Fibroblast of skin of left quadriceps (primary cell): ENCODE data around the gene ACAT2.
"Not testable (repeated sequence)": the region's sequence is repeated elsewhere in the genome, so short reads cannot be mapped to it uniquely, and the experiment has no call there.

Experiments
- DNase-seq, 2 experiments: peaks; one replicate each; pipeline ENCODE4 v3.0.0-alpha.2; 2013; ENCODE audit warnings: low read depth in 2 of 2

The ACAT2 gene

DNA sequence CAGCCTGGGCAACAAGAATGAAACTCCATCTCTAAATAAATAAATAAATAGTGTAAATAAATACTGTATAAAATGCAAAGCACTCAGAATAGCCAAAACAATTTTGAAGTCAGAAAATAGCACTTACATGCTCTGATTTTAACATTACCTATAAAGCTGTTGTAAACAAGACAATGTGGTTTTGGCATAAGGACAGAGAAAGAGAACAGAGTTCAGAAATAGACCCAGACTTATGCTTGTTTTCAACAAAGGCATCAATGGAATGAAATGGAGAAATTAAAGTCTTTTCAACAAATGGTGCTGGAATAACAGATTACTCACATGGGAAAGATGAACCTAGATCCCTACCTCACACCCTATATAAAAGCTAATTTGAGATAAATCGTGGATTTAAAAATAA is 10.4 kb downstream of the ACAT2 start:
- DNase-seq: no peak

DNA sequence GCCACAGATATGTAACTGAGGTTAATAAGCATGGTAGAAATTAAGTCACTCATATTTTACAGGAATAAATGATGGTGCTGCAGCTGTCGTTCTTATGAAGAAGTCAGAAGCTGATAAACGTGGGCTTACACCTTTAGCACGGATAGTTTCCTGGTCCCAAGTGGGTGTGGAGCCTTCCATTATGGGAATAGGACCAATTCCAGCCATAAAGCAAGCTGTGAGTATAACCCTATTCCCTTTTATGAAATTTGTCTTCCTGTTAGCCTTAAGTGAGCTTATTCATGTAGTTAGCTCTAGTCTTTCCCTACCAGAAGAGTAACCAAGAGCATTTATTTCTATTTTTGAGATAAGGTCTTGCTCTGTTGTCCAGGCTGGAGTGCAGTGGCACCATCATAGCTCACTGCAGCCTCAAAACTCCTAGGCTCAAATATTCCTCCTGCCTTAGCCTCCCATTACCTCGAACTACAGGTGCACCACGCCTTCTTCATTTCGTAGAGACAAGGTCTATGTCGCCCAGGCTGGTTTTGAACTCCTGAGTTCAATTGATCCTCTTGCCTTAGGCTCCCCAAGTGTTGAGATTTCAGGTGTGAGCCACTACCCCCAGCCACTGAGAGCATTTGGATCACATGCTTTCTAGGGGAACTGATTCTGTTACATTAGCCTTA is 15.5 kb downstream of the ACAT2 start:
- DNase-seq: no peak

DNA sequence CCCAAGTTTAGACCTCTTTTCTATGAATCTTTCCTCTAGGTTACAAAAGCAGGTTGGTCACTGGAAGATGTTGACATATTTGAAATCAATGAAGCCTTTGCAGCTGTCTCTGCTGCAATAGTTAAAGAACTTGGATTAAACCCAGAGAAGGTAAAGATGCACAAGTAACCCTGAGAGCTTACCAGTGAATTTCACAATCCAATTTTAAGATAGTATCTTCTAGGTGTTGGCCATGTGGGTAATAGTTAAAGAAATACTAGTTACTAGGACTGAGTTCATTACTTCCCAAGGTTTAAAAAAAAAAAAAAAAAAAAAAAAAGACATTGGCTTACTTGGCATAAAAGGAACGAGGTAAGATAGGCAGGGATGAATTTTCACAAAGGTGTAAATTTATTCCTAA is 16.3 kb downstream of the ACAT2 start:
- DNase-seq: no peak

DNA sequence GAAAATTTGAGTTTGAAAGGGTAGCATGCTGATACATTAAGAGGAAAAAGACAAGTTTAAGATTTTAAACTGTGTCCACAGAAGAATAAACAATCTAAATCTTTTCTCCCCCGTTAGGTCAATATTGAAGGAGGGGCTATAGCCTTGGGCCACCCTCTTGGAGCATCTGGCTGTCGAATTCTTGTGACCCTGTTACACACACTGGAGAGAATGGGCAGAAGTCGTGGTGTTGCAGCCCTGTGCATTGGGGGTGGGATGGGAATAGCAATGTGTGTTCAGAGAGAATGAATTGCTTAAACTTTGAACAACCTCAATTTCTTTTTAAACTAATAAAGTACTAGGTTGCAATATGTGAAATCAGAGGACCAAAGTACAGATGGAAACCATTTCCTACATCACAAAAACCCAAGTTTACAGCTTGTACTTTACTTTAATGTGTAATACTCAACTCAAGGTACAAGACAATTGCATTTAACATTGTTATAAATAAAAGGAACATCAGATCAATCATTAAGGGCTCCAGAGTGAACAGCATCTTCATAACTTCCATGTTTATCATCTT is 16.8 kb downstream of the ACAT2 start:
- no peak for DNase-seq

DNA sequence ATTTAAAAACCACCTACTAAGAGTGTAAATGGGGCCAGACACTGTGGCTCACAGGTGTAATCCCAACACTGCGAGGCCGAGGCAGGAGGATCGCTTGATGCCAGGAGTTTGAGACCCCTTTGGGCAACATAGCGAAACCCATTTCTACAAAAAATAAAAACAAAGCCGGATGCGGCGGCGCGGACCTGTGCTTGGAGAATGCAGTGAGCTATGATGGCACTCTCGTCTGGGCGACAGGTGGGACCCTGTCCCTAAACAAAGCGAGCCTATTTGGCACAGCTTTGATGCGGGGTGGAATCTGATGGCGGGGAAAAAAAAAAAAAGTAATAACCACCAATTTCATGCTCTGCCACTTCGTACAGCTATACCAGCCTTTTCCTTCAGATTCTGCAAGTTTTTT is 26.4 kb downstream of the ACAT2 start:
- no peak for DNase-seq

DNA sequence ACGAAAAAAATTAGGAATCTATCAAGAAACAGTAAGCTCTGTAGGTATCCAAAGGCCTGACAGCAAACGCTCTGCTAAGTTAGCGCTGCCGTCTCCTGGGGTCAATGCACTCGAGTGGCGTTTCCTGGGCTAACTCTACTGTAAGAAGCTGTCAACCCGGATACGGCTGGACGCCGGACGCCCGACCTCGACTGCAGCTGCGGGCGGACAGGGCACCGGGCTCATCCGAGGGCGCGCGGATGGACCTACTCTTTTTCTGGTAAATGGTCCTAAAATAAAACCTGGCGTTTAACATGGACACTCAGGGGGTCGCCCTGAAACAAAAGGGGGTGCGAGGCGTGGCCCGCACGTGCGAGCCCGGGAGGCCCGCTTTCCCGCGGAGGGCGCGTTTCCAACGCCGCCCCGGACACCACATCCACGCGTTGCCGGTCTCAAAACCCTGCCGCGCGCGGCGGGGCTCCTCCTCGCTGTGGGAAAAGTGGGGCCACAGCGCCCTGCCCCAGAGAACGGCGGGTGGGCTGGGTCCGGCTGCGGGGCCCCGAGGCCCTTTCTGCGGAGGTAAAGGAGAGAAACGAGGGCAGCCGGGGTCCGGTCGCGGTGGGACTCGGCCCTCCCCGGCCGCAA is 27.0 kb downstream of the ACAT2 start:
- no peak for DNase-seq

DNA sequence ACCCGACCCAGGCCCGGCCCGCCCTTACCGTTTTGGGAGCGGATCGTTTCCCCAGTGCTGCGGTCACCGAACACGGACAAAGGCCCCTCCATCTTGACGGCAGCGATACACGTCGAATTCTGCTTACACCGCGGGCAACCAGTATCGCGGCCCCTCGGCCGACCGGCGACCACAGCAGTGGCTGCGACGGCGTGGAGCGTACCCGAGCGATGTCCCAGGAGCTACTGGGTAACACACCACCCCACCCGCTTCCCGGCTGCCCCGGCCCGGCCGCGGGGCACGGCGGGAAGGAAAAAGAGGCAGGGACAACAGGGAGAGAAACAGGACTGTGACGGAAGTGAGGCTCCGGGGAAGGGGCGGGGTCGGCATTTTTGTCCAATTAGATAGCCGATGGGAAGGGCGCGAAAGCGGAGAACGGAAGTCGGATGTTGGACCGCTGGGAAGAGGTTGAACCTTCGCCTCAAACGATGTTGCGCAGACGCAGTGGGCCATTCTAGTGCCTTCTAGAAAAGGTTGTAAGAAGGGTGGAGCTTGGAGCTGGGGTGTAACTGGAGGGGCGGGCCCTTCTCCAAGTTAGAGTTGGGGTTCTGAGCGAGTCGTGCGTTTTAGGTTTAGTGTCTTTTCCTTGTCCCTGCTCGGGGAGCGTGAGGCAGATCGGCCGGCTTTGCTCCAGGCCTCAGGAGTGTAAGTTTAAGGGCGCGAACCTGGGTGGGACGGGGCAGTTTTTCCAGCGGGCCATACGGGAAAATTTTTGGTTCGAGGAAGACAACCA is 27.7 kb downstream of the ACAT2 start, which contains the start of gene TCP1:
Gene TCP1, minus strand, starts transcription at position 226 of the 772 bp plus-strand sequence. Its CDS starts 134 bp downstream, at position 92.
- DNase-seq: peak; percentile 99

DNA sequence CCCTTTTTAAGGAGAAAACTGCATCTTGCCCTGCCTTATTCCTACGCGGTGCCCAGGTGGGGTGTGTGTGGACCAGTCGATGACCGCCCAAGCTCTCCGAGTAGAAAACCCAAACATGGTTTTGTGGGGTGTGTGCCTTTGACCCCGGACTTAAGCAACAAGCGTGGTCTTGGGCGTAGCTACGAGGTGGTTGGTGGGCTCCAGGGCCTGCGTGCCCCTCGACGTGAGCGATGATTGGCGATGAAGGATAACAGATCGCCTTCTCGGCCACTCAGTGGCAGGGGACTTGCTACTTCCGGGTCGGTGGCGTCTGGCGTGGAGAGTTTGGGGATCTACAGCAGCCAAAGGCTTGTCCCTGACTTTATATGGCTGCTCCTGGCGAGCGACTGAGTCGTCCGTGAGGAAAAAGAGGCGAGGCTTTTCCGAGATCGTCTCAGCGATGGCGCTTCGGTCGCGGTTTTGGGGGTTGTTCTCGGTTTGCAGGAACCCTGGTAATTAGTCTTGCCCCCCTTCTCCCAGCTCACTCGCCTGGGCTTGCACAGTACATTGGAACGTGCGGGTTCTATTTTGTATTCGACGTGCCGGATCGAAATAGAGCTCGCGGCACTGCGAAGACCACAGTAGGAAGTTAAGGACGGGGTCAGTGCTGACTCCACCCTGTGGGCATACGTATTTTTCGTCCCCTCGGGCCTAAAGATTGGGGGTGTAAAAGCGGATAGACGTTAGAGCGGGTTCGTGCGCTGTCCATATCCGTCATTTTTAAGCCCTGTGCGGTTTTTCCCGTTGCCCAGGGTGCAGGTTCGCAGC is 28.5 kb downstream of the ACAT2 start, which contains the start of gene MRPL18:
Gene MRPL18, plus strand, starts transcription at position 319 of the 807 bp plus-strand sequence. Its CDS starts 121 bp downstream, at position 440.
- peak; percentile 94 for DNase-seq

DNA sequence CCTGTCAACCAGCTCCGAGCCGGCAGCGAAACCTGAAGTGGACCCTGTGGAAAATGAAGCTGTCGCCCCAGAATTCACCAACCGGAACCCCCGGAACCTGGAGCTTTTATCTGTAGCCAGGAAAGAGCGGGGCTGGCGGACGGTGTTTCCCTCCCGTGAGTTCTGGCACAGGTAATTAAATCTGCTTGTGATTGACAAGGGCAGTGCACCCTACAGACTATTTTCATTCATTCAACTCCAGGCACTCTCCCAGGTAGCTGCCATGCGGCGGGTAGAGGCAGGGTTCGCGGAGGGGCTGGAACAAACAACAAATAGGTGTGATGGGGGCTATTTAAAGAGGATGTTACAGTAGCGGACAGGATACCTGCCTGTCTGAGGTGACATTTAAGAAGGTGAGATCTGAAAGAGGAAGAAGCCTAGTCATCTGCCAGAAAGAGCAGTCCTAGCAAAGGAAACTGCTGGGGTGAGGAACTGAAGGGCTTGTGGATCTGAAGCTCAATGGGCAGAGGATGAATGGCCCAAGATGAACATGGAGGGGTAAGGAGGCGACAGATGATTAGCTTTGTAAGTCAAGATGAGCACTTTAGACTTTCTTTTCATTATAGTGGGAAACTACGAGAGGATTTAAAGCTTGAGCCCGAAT is 29.2 kb downstream of the ACAT2 start:
- no peak for DNase-seq

DNA sequence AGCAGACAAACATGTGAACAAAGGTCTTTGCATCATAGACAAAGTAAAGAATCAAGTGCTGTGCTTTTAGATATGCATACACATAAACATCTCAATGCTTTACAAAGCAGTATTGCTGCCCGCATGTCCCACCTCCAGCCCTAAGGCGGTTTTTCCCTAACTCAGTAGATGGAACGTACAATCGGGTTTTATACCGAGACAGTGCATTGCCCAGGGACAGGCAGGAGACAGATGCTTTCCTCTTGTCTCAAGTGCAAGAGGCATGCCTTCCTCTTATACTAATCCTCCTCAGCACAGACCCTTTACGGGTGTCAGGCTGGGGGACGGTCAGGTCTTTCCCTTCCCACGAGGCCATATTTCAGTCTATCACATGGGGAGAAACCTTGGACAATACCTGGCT is 33.1 kb downstream of the ACAT2 start:
- DNase-seq: not testable (repeated sequence)

DNA sequence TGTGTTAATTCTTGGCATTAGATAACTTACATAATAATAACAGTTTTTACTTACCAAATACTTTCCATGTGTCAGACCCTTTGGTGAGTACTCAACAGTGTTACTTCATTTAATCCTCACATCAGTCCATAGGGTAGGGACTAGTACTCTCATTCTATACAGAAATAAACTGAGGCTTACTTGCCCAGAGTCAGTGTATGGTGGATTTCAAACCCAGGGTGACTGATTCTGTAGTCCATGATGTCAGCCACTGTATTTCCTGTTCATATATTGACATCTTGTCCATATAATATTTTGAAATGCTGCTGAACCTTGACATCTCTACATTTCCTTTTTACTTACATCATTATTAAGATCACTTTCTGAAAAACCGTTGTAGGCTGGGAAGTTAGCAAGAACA is 35.7 kb downstream of the ACAT2 start:
- no peak for DNase-seq

DNA sequence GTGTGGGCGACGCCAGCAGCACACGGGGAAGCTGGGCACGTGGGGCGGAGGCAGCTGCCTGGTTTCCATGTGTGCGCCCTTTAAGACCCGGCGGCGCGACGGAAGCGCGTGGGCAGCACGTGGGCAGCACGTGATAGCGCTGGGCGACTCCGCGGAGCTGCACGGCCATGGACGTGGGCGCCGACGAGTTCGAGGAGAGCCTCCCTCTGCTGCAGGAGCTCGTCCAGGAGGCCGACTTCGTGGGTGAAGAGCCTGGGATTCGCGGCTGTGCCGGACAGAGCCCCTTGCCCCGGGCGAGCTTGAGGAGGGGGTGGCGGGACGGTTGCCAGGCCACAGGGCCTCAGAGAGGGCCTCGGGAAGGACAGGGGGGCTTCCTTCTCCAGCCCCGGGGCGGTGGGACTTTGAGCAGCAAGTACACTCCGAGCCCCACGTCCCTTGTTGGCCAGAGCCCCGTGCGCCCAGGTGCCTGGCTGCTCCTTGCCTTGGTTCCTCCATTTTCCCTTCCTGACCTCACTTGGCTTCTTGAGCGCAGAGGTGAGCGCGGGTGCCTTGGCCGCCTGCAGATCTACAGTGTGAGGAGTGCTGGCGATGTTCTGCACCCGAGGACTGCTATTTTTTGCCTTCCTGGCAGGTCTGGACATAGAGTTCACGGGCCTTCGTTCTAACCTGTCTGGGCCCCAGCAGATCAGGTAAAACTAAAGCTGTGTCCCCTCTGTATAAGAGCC is 38.5 kb downstream of the ACAT2 start, which contains the start of gene PNLDC1:
Gene PNLDC1, plus strand, starts transcription at position 136 of the 725 bp plus-strand sequence. Its CDS starts 32 bp downstream, at position 168.
- DNase-seq: no peak

DNA sequence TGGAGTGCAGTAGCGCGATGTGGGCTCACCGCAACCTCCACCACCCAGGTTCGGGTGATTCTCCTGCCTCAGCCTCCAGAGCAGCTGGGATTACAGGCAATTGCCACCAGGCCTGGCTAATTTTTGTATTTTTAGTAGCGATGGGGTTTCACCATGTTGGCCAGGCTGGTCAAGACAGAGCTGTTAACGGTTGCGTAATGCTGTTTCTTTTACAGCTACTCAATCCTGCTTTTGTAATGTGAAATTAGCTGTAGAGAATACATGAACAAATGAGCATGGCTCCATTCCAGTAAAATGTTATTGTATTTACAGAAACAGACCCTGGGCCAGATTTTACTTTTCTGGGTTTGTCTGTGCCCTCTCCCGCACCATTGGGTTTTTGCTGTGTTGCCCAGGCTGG is 40.1 kb downstream of the ACAT2 start:
- DNase-seq: no peak

DNA sequence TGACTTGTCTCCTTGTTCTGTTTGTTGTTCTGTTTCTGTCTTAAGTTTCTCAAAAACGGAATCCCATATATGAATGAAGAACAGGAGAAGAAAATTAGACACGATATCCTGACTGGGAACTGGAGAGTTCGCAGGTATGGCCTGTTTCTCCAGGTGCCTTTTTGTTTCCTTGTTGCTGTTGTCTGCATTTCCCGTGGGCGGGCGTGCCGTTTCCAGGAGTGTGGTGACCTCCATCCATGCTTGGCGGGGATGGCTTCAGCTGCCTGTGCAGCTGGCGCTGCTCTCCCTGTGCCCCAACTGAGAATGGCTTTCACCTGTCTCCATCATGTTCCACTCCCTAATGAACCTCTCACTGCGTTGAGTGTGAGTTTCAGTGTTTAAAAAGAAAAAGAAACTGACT is 42.7 kb downstream of the ACAT2 start:
- DNase-seq: no peak

DNA sequence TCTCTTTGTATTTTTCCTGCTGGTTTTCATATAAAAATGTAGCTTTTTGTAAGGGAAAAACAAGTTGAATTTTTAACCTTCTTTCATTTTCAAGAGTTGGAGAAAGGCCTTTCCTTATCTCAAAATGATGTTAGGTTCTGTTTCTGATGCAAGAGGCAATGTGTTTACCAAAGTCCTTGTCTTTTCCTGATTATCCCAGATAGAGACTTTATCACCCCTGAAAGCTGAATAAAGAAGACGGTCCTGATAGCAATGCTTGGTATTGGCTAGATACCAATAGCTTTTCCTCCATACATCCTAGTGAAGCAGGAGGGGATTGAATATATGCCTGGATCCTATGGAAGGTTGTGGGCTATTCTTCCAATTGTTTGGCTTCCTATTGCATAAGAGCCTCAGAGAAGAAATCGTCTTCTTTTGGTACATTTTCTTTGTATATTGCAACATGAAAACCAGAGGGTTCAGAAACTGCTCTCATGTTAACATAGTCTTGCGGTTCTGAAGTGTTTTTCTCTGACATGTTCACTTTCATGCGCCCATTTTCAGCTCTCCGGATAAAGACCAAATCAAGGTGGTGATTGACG is 43.7 kb downstream of the ACAT2 start:
- no peak for DNase-seq

DNA sequence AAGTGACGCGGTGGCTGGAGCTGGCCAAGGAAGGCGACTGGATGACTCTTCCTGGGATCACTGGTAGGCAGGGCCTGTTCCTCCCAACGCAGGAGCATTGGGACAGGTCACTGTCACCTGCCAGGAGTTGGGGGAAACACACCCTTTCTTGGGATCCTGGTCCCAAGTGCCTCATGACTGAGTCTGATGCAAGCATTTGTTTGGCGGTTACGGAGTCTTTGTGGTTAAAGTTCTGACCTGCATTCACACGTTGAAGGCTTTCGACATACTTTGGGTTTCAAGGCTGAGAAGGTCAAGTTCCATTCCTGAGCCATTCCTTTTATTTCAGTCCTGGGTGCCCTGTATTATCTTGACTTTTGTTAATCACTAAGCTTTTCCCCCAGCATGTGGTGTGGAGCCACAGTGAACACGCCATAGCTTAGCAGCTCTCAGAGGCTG is 44.2 kb downstream of the ACAT2 start:
- DNase-seq: no peak

DNA sequence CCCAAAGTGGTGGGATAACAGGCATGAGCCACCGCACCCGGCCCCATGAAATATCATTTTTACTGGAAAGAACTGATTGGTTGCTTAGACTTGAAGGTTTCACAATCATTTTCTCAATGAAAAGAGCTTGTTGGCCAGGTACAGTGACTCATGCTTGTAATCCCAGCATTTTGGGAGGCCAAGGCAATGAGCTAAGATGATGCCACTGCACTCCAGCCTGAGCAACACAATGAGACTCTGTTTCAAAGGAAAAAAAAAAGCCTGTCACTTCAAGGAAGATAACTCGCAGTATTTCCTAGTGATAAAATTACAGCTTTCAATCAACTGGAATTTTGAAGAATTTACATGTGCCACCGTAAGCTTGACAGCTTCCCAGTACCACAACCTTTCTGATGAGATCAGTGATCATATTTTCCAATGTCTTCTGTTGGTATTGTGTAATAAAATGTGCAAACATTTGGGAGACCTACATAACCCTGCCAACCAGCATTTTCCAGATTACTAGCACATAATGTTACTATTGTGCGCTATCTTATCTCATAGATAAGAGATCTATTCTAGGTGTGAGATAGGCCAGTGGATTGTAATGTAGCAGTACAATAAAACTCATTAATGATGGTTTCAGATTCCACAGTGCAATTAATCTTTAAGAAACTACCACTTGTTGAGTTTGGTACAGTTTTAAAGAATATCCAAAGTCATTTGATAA is 45.5 kb downstream of the ACAT2 start:
- DNase-seq: no peak

DNA sequence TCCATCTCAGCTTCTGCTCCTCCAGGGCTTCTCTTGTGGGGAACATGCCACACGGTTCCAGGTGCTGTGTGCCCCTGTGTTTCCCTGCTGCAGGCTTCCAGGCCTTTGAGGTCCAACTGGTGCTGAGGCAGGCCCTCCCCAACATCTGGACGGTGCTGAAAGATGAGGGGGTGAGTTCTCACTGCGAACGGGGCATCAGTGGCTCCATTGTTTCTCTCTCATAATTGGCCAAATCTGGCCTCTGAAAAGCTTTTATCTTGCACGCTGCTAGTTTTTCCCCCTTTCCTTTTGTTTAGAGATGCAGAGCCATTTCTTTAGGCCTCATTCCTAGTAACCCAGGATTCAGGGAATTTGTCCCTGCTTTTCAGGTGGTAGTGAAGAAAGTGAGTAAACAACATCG is 46.8 kb downstream of the ACAT2 start:
- DNase-seq: no peak

DNA sequence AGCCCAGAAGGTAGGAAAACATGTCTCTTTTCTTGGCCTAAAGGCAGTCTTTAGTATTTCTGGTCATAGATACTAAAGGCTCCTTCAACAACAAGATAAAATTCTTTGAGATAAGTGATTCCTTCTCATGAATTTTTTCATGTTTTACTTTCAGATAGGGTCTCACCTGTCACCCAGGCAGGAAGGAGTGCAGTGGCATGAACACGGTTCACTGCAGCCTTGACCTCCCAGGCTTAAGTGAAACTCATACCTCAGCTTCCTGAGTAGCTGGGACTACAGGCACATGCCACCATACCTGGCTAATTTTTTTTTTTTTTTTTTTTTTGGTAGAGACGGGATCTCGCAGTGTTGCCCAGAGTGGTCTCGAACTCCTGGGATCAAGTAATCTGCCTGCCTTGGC is 47.3 kb downstream of the ACAT2 start:
- no peak for DNase-seq
